Astrocyte (in vitro differentiated cells and primary cell): ENCODE results near the gene CATSPER4. TPM values are rescaled to one million over a fixed set of nuclear protein-coding genes. Genes with fewer than 3 reads are reported as not detected.

Experiments
- DNase-seq: peaks from one replicate; pipeline ENCODE4 v3.0.0-alpha.2; 2010; ENCODE audit warnings: low read depth
- FAIRE-seq: peaks from 2 replicates; lab custom pipeline; 2011; peaks lifted over from hg19 to GRCh38; lab: Jason Lieb, UNC
- H2AFZ ChIP-seq: 2 replicates; pipeline ENCODE4 v1.6.0; 2012; ENCODE audit warnings: low read depth, low read length, inconsistent platforms
- H3K27ac ChIP-seq: 2 replicates; pipeline ENCODE4 v1.5.1; 2011; ENCODE audit warnings: low read depth, low read length, inconsistent platforms
- H3K27me3 ChIP-seq: 2 replicates; pipeline ENCODE4 v1.6.0; 2011; ENCODE audit warnings: low read length, inconsistent platforms; ENCODE audit not compliant: insufficient read depth
- H3K36me3 ChIP-seq: 2 replicates; pipeline ENCODE4 v1.5.1; 2011; ENCODE audit warnings: low read length, inconsistent platforms; ENCODE audit not compliant: insufficient read depth
- H3K4me1 ChIP-seq: 2 replicates; pipeline ENCODE4 v1.5.1; 2011; ENCODE audit warnings: low read length, inconsistent platforms; ENCODE audit not compliant: insufficient read depth
- H3K4me2 ChIP-seq: 2 replicates; pipeline ENCODE4 v1.6.0; 2012; ENCODE audit warnings: low read length, inconsistent platforms
- H3K4me3 ChIP-seq: 2 replicates; pipeline ENCODE4 v1.5.1; 2011; ENCODE audit warnings: low read depth, mild to moderate bottlenecking, low read length, inconsistent platforms; ENCODE audit not compliant: insufficient read depth
- H3K79me2 ChIP-seq: 2 replicates; pipeline ENCODE4 v1.6.0; 2012; ENCODE audit warnings: mild to moderate bottlenecking, low read length, inconsistent platforms; ENCODE audit not compliant: insufficient read depth
- H3K9ac ChIP-seq: 2 replicates; pipeline ENCODE4 v1.6.0; 2012; ENCODE audit warnings: mild to moderate bottlenecking, low read length, inconsistent platforms
- H3K9me3 ChIP-seq: 2 replicates; pipeline ENCODE4 v1.5.1; 2012; ENCODE audit warnings: low read depth, mild to moderate bottlenecking, low read length, inconsistent platforms; ENCODE audit not compliant: insufficient read depth
- H4K20me1 ChIP-seq: 2 replicates; pipeline ENCODE4 v1.6.0; 2012; ENCODE audit warnings: low read length, inconsistent platforms; ENCODE audit not compliant: insufficient read depth
- H3K27ac Mint-ChIP-seq: one replicate; pipeline ENCODE4 v1.8.0; 2021; ENCODE audit warnings: mild to moderate bottlenecking, mixed read lengths; ENCODE audit not compliant: unreplicated experiment
- H3K27me3 Mint-ChIP-seq: one replicate; pipeline ENCODE4 v1.8.0; 2021; ENCODE audit warnings: low read depth, mixed read lengths; ENCODE audit not compliant: unreplicated experiment
- H3K36me3 Mint-ChIP-seq: one replicate; pipeline ENCODE4 v1.8.0; 2021; ENCODE audit warnings: low read depth, mixed read lengths; ENCODE audit not compliant: unreplicated experiment
- H3K4me1 Mint-ChIP-seq: one replicate; pipeline ENCODE4 v1.8.0; 2021; ENCODE audit warnings: low read depth, mixed read lengths; ENCODE audit not compliant: unreplicated experiment
- H3K4me3 Mint-ChIP-seq: one replicate; pipeline ENCODE4 v1.8.0; 2021; ENCODE audit warnings: mild to moderate bottlenecking, moderate library complexity, mixed read lengths; ENCODE audit not compliant: unreplicated experiment
- H3K9me3 Mint-ChIP-seq: one replicate; pipeline ENCODE4 v1.8.0; 2021; ENCODE audit warnings: mild to moderate bottlenecking, mixed read lengths; ENCODE audit not compliant: unreplicated experiment
- CTCF ChIP-seq: IDR thresholded peaks from 2 replicates; pipeline ENCODE4 v1.5.1; 2011; ENCODE audit warnings: low read depth, mild to moderate bottlenecking, inconsistent platforms, low read length, moderate library complexity; ENCODE audit not compliant: insufficient read depth
- EZH2 ChIP-seq: IDR thresholded peaks from 2 replicates; pipeline ENCODE4 v1.6.1; 2012; ENCODE audit warnings: mild to moderate bottlenecking, low read length, inconsistent platforms; ENCODE audit not compliant: insufficient read depth
- total RNA-seq: library from RNA; stranded (reverse); gene quantifications from 2 replicates; pipeline ENCODE4 v1.2.1, GENCODE V29; 2021

CATSPER4 gene
- total RNA-seq, 1 donor from 2014 or later: not detected

- no peaks in the 10 kb centered on the region for H3K9me3 Mint-ChIP-seq
- Histone ChIP-seq H3K27me3 (peaks cover 2% of the 10 kb centered on the region), H3K27ac (no peak overlapping the region), H3K4me1 (peaks cover 22% of the 10 kb centered on the region), H3K79me2 (no peaks in the 10 kb centered on the region), H4K20me1 (no peaks in the 10 kb centered on the region), H3K4me2 (peak overlapping the region; percentile 86), H2AFZ (peak overlapping the region; percentile 91), H3K4me3 (peak overlapping the region; percentile 51), H3K9me3 (no peaks in the 10 kb centered on the region), H3K36me3 (no peaks in the 10 kb centered on the region), H3K9ac (no peak overlapping the region)
- TF ChIP-seq CTCF (no peak), EZH2 (no peak)
- H3K27ac Mint-ChIP-seq: peak overlapping the region; percentile 53
- H3K36me3 Mint-ChIP-seq: no peaks in the 10 kb centered on the region
- no peak for FAIRE-seq
- DNase-seq: peak; percentile 40
- peaks cover 13% of the 10 kb centered on the region for H3K27me3 Mint-ChIP-seq
- peak overlapping the region; percentile 77 for H3K4me3 Mint-ChIP-seq
- H3K4me1 Mint-ChIP-seq: peaks cover 22% of the 10 kb centered on the region
Observed at GRCh38 chr1:26161415-26162219, 28.8 kb upstream of the CATSPER4 start.

- Histone ChIP-seq H4K20me1 (no peaks in the 10 kb centered on the region), H3K9ac (no peak overlapping the region), H3K4me2 (peak overlapping the region; percentile 86), H3K36me3 (no peaks in the 10 kb centered on the region), H2AFZ (peak overlapping the region; percentile 91), H3K27ac (no peak overlapping the region), H3K4me3 (peak overlapping the region; percentile 51), H3K27me3 (peaks cover 2% of the 10 kb centered on the region), H3K9me3 (no peaks in the 10 kb centered on the region), H3K4me1 (peaks cover 20% of the 10 kb centered on the region), H3K79me2 (no peaks in the 10 kb centered on the region)
- H3K27ac Mint-ChIP-seq: peak overlapping the region; percentile 53
- FAIRE-seq (no peak), DNase-seq (no peak)
- TF ChIP-seq EZH2 (no peak), CTCF (no peak)
- peaks cover 22% of the 10 kb centered on the region for H3K4me1 Mint-ChIP-seq
- H3K27me3 Mint-ChIP-seq: peaks cover 13% of the 10 kb centered on the region
- H3K9me3 Mint-ChIP-seq: no peaks in the 10 kb centered on the region
- no peaks in the 10 kb centered on the region for H3K36me3 Mint-ChIP-seq
- H3K4me3 Mint-ChIP-seq: peak overlapping the region; percentile 77
Observed at GRCh38 chr1:26162220-26162709, 28.1 kb upstream of the CATSPER4 start.

- Histone ChIP-seq H4K20me1 (no peaks in the 10 kb centered on the region), H3K27me3 (peaks cover 2% of the 10 kb centered on the region), H3K4me1 (peaks cover 20% of the 10 kb centered on the region), H3K4me3 (no peak overlapping the region), H3K9me3 (no peaks in the 10 kb centered on the region), H3K9ac (no peak overlapping the region), H3K4me2 (peak overlapping the region; percentile 80), H2AFZ (no peak overlapping the region), H3K79me2 (no peaks in the 10 kb centered on the region), H3K27ac (no peak overlapping the region), H3K36me3 (no peaks in the 10 kb centered on the region)
- Mint-ChIP-seq H3K27ac (no peak overlapping the region), H3K4me3 (peak overlapping the region; percentile 45), H3K9me3 (no peaks in the 10 kb centered on the region), H3K36me3 (no peaks in the 10 kb centered on the region), H3K4me1 (peaks cover 18% of the 10 kb centered on the region), H3K27me3 (peaks cover 4% of the 10 kb centered on the region)
- DNase-seq: no peak
- TF ChIP-seq CTCF: no peak
- no peak for FAIRE-seq
Observed at GRCh38 chr1:26163684-26164035, 26.7 kb upstream of the CATSPER4 start.
